Brain microvascular endothelial cell (primary cell): Measurements from ENCODE around the gene ATP2A3.

Experiments used
- DNase-seq: peaks from one replicate; pipeline ENCODE4 v3.0.0-alpha.2; 2020
- H3K27ac ChIP-seq: fragments of 250-450 bp; sonication (Bioruptor Pico); 2 replicates; pipeline ENCODE4 v1.5.1; 2020; ENCODE audit warnings: mild to moderate bottlenecking, moderate library complexity
- H3K27me3 ChIP-seq: fragments of 250-450 bp; sonication (Bioruptor Pico); replicated peaks from 2 replicates; pipeline ENCODE4 v1.5.1; 2020; ENCODE audit warnings: mild to moderate bottlenecking
- H3K36me3 ChIP-seq: fragments of 250-450 bp; sonication (Bioruptor Pico); replicated peaks from 2 replicates; pipeline ENCODE4 v1.5.1; 2020; ENCODE audit warnings: mild to moderate bottlenecking
- H3K4me3 ChIP-seq: 2 replicates; pipeline ENCODE4 v1.5.1; 2011; ENCODE audit warnings: low read depth, mild to moderate bottlenecking, control low read depth, low read length, moderate library complexity
- in situ Hi-C: cut with HindIII; loops from 2 replicates; pipeline ENCODE4 v1.10.0; 2017; ENCODE audit warnings: low sequenced_read_pairs, low pct_ligation_motif_present
- TF ChIP-seq, protein P1 (sequence below): IDR thresholded peaks from 2 replicates; pipeline ENCODE4 v1.5.1; 2011; ENCODE audit warnings: low read depth, mild to moderate bottlenecking, moderate library complexity, low read length, control low read depth, inconsistent platforms; ENCODE audit errors: missing control alignments

ATP2A3 gene

GRCh38 chr17:3978421-3979289 is 14.4 kb upstream of the ATP2A3 start:
- TF ChIP-seq, protein P1, sequence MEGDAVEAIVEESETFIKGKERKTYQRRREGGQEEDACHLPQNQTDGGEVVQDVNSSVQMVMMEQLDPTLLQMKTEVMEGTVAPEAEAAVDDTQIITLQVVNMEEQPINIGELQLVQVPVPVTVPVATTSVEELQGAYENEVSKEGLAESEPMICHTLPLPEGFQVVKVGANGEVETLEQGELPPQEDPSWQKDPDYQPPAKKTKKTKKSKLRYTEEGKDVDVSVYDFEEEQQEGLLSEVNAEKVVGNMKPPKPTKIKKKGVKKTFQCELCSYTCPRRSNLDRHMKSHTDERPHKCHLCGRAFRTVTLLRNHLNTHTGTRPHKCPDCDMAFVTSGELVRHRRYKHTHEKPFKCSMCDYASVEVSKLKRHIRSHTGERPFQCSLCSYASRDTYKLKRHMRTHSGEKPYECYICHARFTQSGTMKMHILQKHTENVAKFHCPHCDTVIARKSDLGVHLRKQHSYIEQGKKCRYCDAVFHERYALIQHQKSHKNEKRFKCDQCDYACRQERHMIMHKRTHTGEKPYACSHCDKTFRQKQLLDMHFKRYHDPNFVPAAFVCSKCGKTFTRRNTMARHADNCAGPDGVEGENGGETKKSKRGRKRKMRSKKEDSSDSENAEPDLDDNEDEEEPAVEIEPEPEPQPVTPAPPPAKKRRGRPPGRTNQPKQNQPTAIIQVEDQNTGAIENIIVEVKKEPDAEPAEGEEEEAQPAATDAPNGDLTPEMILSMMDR = no peak
- no peak for DNase-seq
- in situ Hi-C loops = no loop called here
- H3K27ac ChIP-seq = no peak overlapping the region
- H3K27me3 ChIP-seq = no peaks in the 10 kb centered on the region
- H3K36me3 ChIP-seq = no peaks in the 10 kb centered on the region
- H3K4me3 ChIP-seq = no peak overlapping the region

DNA sequence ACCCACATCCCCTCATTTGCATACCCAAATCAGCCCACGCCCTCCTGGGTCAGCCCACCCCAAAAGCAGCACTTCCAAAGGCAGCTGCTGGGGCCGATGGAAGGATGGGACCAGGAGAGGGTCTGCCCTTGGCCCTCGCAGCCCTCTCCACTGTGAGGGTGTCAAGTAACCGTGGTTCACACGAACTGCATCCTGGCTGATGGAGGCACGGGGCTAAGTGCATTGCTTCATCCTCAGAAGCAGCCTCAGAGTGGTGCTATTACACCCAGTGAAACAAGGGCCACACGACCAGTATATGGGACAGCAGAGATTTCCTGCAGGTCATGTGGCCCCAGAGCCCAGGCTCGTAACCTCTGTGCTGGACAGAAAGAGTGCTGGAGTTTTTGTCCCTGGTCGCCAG is 13.2 kb upstream of the ATP2A3 start:
- H3K27ac ChIP-seq = no peak overlapping the region
- no peak overlapping the region for H3K4me3 ChIP-seq
- no peak for DNase-seq
- in situ Hi-C loops = no loop called here
- TF ChIP-seq, protein P1 = no peak
- no peaks in the 10 kb centered on the region for H3K36me3 ChIP-seq
- H3K27me3 ChIP-seq = no peaks in the 10 kb centered on the region

- TF ChIP-seq, protein P1 = no peak
- DNase-seq = no peak
- in situ Hi-C loops = no loop called here
- Histone ChIP-seq H3K27me3 (no peaks in the 10 kb centered on the region), H3K36me3 (no peaks in the 10 kb centered on the region), H3K27ac (no peak overlapping the region), H3K4me3 (no peak overlapping the region)
These were observed 12.5 kb upstream of the ATP2A3 start for GRCh38 chr17:3976675-3977171.

DNA sequence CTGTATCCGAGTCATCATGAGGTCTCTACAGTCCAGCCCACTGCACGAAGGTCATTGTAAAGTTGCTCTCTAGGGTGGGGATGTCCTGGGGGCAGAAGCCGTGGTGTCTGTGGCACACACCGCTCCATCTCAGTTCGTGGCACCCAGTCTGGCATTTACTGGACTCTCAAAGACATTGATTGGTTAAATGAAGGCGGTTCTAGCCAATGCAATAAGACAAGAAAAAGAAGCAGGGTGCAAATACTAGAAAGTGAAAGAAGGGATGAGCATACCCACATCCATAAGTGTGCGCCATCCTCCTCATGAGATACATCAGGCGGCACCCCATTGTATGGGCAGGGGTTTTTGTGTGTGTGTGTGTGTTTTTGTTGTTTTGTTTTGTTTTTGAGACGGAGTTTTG is 10.7 kb upstream of the ATP2A3 start:
- H3K4me3 ChIP-seq = no peak overlapping the region
- no peak overlapping the region for H3K27ac ChIP-seq
- no peak for DNase-seq
- in situ Hi-C loops = no loop called here
- no peaks in the 10 kb centered on the region for H3K27me3 ChIP-seq
- TF ChIP-seq, protein P1 = no peak
- H3K36me3 ChIP-seq = no peaks in the 10 kb centered on the region

DNA sequence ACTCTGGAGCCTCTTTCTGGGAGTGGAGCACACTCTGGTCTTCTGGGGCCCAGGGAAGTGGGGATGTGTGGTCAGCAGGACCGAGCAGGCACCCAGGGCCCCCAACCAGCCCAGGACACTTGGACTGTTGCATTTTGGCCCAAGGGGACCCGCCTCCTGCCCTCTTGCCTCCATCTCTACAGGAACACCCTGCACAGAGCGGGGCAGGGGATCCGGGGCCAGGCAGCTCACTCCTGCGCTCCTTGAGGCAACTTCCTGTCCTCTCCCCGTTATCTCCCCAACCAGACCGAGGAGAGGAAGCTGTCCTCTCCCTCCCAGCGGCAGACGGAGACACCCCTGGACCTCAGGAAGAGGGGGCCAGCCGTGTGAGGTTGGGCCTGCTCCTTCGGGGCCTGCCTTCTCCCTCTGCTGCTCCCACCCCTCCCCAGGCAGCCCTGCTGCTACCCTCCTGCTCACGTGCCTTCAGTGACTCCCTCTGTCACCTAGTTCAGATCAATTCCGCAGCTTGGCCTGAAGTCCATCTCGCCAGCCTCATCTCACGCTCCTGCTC is 10.0 kb upstream of the ATP2A3 start:
- in situ Hi-C loops = no loop called here
- TF ChIP-seq, protein P1 = no peak
- H3K27me3 ChIP-seq = no peaks in the 10 kb centered on the region
- DNase-seq = no peak
- no peak overlapping the region for H3K27ac ChIP-seq
- no peaks in the 10 kb centered on the region for H3K36me3 ChIP-seq
- no peak overlapping the region for H3K4me3 ChIP-seq
